Fibroblast of the aortic adventitia (primary cell): ENCODE measurements around the gene VWA7. TPM values are rescaled to one million over a fixed set of nuclear protein-coding genes. Genes with fewer than 3 reads are reported as not detected.

Experiments
- DNase-seq: peaks from one replicate; pipeline ENCODE4 v3.0.0-alpha.2; 2010; ENCODE audit warnings: low read depth
- H3K4me3 ChIP-seq: 2 replicates; pipeline ENCODE4 v1.5.1; 2011; ENCODE audit warnings: low read depth, mild to moderate bottlenecking, control low read depth, low read length, moderate library complexity
- total RNA-seq: library from RNA; depleted of rRNA; stranded (reverse); fragments of >200 nt; gene quantifications from 2 replicates; pipeline ENCODE4 v1.2.3, GENCODE V29; 2012; ENCODE audit warnings: low replicate concordance
- TF ChIP-seq, protein P1 (sequence below): IDR thresholded peaks from 2 replicates; pipeline ENCODE4 v1.5.1; 2011; ENCODE audit warnings: mild to moderate bottlenecking, low read length, control low read depth, inconsistent platforms; ENCODE audit not compliant: insufficient read depth

The VWA7 gene
- total RNA-seq, 1 donor, result 0.36 TPM

GRCh38 chr6:31729979-31730630 lies 47.0 kb downstream of the VWA7 start:
- peak; percentile 92 for DNase-seq
- TF ChIP-seq, protein P1, sequence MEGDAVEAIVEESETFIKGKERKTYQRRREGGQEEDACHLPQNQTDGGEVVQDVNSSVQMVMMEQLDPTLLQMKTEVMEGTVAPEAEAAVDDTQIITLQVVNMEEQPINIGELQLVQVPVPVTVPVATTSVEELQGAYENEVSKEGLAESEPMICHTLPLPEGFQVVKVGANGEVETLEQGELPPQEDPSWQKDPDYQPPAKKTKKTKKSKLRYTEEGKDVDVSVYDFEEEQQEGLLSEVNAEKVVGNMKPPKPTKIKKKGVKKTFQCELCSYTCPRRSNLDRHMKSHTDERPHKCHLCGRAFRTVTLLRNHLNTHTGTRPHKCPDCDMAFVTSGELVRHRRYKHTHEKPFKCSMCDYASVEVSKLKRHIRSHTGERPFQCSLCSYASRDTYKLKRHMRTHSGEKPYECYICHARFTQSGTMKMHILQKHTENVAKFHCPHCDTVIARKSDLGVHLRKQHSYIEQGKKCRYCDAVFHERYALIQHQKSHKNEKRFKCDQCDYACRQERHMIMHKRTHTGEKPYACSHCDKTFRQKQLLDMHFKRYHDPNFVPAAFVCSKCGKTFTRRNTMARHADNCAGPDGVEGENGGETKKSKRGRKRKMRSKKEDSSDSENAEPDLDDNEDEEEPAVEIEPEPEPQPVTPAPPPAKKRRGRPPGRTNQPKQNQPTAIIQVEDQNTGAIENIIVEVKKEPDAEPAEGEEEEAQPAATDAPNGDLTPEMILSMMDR, result no peak
- H3K4me3 ChIP-seq, result peak overlapping the region; percentile 93

GRCh38 chr6:31729515-31729978 lies 47.6 kb downstream of the VWA7 start:
- peak; percentile 93 for DNase-seq
- TF ChIP-seq, protein P1, result no peak
- H3K4me3 ChIP-seq, result peak overlapping the region; percentile 93

- H3K4me3 ChIP-seq, result peak within 1 kb of the TSS; percentile 93
- DNase-seq, result no peak
- TF ChIP-seq, protein P1, result peak; percentile 37
Observed at GRCh38 chr6:31728767-31729514, 48.2 kb downstream of the VWA7 start, which contains the start of gene DDAH2. Gene DDAH2 (minus strand): TSS chr6:31729299. CDS start chr6:31729161, 138 bp downstream.

DNA sequence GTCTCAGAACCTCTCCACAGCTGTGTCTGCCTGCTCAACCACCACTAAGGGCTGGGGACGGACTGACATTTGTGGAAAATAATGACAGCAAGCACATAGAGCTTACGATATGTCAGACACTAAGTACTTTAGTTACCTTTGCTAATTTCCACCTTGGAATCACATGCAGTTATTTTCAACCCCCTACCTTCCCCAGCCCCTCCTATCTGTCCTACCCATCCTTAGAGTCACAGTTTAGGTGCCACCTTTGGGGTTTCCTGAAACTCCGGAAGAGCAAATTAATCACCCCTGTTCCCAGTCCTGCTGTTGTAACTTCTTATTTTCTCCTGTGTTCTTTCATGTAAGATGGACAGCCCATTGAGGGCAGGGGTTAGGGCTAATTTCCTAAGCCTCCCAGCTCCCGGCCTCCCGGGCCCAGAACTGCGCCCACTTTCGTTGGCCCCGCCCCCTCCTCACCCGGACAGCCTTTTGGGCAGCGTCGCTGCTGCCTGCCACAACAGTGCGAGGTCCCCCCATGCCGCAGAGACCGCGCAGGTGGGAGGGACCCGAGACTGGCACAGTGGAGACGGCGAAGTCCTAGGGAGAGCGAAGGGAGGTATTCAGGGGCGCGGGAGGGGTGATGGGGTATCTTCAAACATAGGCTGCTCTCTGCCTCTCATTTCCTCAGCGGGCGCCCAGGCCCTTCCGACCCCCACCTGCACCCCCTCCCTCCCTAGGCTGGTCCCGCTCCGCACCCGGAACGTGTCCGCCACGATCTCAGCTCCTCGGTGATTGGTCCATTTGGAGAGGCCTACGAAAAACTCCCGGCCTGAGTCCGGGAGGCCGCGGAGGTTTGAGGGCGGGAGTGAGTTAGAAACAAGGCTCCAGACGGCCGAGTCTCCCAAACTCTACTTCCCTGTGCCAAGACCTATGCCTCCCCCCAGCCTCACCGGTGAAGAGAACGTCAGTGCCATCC lies 49.1 kb downstream of the VWA7 start:
- DNase-seq, result peak; percentile 13
- TF ChIP-seq, protein P1, result no peak
- H3K4me3 ChIP-seq, result peak overlapping the region; percentile 93

DNA sequence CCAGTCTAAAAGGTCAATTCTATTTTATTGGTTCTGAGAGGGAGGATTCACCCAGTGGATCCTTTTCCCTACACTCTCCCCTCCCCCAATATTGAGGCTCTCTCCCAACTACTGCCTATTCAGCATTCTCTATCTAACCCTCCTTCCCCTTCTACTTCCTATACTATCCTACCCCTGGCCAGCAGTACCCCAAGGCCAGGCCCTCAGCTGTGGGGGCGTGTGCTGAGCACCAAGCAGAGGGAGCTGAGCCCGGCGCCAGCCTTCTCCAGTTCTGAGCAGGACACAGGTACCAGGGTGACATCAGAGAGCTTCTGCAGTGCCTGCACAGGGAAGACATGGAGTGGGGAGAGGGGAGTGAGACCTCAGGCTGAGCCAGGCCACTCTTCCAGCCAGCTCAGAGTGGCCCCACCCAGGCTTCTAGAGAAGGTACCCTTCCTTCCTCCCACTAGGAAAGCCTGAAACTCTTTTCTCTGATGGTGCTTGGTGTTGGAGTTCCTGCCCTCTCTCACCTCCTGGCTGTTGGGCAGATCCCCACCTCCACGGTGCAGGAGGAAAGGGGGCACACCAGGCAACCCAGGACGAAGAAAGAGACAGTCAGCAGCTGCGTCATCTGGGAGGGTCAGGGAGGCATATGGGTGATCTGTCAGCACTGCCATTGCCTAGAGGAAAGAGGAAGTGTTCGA lies 50.0 kb downstream of the VWA7 start:
- TF ChIP-seq, protein P1, result no peak
- H3K4me3 ChIP-seq, result no peak overlapping the region

More for the DNA sequence above, 50.0 kb downstream of the VWA7 start:
- DNase-seq, result no peak
